Measurements from ENCODE around the gene TEX26.

TEX26 gene

DNA sequence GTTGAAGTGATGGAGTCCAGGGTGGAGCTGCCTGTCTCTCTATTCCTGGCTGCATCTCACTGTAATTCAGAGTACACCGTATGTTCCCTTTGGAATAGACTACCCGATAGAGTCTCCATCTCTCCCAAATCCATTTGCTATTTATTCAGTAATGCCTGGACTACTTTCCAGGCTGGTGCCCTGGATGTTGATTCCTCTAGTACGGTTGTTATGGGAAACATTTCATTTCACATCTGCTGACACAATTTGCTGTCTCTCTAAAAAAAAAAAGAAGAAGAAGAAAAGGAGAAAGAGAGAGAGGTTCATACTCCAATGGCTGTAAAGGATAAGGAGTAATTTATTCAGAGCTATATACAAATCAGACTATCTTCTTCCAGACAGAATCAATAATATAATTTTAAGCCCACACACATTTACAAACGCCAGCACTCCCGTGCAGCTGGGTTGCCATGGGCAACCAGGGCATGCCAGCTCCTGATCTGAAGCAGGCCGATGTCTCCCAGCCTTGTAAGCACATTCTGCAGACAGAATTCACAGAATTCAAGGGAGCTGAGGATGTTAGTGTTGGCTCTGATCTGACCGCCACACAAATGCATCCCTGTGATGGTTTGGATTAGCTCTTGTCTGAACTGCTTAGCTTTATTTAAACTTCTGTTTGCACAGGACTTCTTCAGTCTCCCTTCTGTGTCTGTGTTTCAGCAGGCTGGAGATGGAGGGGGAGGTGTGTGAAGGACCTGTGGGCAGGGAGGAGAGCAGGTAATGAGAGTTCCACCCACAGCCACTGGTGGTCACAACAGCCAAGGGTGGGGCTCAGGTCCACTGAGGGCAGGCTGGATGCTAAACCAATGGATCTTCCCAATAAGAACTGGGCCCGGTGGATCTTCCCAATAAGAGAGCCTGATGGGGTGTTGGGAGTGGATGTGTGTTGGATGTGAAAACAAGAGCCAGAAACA is 66.0 kb downstream of the TEX26 start:
- no peaks in the 10 kb centered on the region for H3K4me1 ChIP-seq
- H3K27me3 ChIP-seq (ENCODE audit: low read depth) = no peaks in the 10 kb centered on the region
- in situ Hi-C loops (cut with MboI; ENCODE audit: low sequenced_read_pairs) = no loop called here
- DNase-seq (ENCODE audit: low spot score in 2 of 2) = no peak
- H3K9me3 ChIP-seq = no peaks in the 10 kb centered on the region
- H3K4me3 ChIP-seq = no peak overlapping the region
- no peaks in the 10 kb centered on the region for H3K36me3 ChIP-seq (replicated peaks)

- no peaks in the 10 kb centered on the region for H3K9me3 ChIP-seq
- no peaks in the 10 kb centered on the region for H3K4me1 ChIP-seq
- no peaks in the 10 kb centered on the region for H3K27me3 ChIP-seq (ENCODE audit: low read depth)
- H3K36me3 ChIP-seq (replicated peaks) = no peaks in the 10 kb centered on the region
- in situ Hi-C loops (cut with MboI; ENCODE audit: low sequenced_read_pairs) = no loop called here
- DNase-seq (ENCODE audit: low spot score in 2 of 2) = no peak
- H3K4me3 ChIP-seq = no peak overlapping the region
Measured at GRCh38 chr13:31000889-31001288, 68.4 kb downstream of the TEX26 start.

DNA sequence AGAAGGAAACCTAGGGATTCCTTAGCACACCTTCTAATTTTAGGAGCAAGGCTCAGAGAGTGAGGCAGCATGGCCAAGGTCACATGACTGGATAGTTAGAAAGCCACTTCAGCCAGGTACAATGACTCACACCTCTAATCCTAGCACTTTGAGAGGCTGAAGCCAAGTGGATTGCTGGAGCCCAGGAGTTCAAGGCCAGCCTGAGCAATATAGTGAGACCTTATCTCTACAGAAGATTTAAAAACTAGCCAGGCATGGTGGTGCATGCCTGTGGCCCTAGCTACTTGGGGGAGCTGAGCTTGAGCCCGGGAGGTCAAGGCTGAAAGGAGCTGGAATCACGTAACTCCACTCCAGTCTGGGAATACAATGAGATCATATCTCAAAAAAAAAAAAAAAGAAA is 69.2 kb downstream of the TEX26 start:
- Histone ChIP-seq H3K4me1 (no peaks in the 10 kb centered on the region), H3K4me3 (no peak overlapping the region), H3K9me3 (no peaks in the 10 kb centered on the region), H3K27me3 (ENCODE audit: low read depth) (no peaks in the 10 kb centered on the region), H3K36me3 (replicated peaks) (no peaks in the 10 kb centered on the region)
- in situ Hi-C loops (cut with MboI; ENCODE audit: low sequenced_read_pairs) = no loop called here
- DNase-seq (ENCODE audit: low spot score in 2 of 2) = no peak

- Histone ChIP-seq H3K36me3 (replicated peaks) (no peaks in the 10 kb centered on the region), H3K4me1 (no peaks in the 10 kb centered on the region), H3K27me3 (ENCODE audit: low read depth) (no peaks in the 10 kb centered on the region), H3K9me3 (no peaks in the 10 kb centered on the region), H3K4me3 (no peak overlapping the region)
- in situ Hi-C loops (cut with MboI; ENCODE audit: low sequenced_read_pairs) = no loop called here
- DNase-seq (ENCODE audit: low spot score in 2 of 2) = no peak
Measured at GRCh38 chr13:31005066-31005465, 72.6 kb downstream of the TEX26 start.

DNA sequence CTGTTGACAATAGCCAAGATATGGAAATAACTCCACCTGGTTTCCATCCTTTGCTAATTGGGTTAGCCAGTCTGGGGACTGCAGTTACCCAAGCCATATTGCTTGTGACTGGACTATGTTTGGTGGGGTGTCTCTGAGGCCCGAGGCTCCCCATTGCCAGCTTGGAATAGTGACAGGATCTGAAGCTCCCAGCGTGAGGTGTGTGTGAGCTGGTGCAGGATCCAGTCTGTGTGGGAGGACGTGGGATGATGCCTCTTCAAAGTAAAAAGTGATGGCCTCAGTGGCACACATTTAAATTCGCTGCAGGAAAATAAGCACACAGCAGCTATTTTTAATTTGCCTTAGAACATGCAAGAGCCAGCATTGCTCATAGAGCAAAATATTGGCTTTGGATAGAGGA is 75.0 kb downstream of the TEX26 start:
- H3K4me3 ChIP-seq = no peak overlapping the region
- no peaks in the 10 kb centered on the region for H3K9me3 ChIP-seq
- DNase-seq (ENCODE audit: low spot score in 2 of 2) = no peak
- in situ Hi-C loops (cut with MboI; ENCODE audit: low sequenced_read_pairs) = no loop called here
- no peaks in the 10 kb centered on the region for H3K36me3 ChIP-seq (replicated peaks)
- no peaks in the 10 kb centered on the region for H3K27me3 ChIP-seq (ENCODE audit: low read depth)
- H3K4me1 ChIP-seq = peaks cover 8% of the 10 kb centered on the region

DNA sequence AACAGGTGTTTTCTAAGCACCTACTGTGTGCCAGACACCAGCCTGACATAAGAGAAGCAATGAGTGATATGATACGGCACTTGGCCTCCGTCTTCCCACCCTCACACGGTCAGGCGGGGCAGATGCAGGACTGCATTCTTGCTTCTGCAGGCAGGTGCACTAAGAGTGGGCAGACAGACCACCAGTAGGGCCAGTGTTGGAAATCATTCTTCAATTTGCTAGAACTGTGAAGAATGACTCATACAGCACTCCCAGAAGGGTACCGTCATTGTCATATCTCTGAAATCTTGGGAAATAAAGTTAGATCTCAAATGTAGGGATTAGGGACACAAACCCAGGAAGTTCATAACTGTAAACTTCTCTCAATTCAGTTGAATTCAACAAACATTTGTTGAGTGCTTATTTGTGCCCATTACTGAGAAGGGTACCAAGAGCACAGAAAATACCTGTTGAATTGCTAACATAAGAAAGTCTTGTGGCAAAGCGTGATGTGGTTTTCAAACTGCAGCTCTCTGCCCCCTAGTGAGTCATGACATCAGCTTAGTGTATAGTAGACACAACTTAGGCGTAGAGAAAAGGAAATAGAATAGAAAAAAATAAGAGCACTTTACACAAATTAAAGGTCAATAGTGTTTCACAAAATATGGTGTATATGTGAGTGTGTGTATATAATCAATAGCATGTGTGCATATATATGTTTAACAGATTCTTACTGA is 76.1 kb downstream of the TEX26 start:
- H3K36me3 ChIP-seq (replicated peaks) = no peaks in the 10 kb centered on the region
- H3K4me3 ChIP-seq = no peak overlapping the region
- DNase-seq (ENCODE audit: low spot score in 2 of 2) = no peak
- no peaks in the 10 kb centered on the region for H3K9me3 ChIP-seq
- peaks cover 8% of the 10 kb centered on the region for H3K4me1 ChIP-seq
- H3K27me3 ChIP-seq (ENCODE audit: low read depth) = no peaks in the 10 kb centered on the region
- in situ Hi-C loops (cut with MboI; ENCODE audit: low sequenced_read_pairs) = no loop called here

- H3K9me3 ChIP-seq = no peaks in the 10 kb centered on the region
- no peak for DNase-seq (ENCODE audit: low spot score in 2 of 2)
- peaks cover 8% of the 10 kb centered on the region for H3K4me1 ChIP-seq
- H3K27me3 ChIP-seq (ENCODE audit: low read depth) = no peaks in the 10 kb centered on the region
- H3K36me3 ChIP-seq (replicated peaks) = no peaks in the 10 kb centered on the region
- no peak overlapping the region for H3K4me3 ChIP-seq
- in situ Hi-C loops (cut with MboI; ENCODE audit: low sequenced_read_pairs) = no loop called here
Measured at GRCh38 chr13:31009166-31009565, 76.7 kb downstream of the TEX26 start.

DNA sequence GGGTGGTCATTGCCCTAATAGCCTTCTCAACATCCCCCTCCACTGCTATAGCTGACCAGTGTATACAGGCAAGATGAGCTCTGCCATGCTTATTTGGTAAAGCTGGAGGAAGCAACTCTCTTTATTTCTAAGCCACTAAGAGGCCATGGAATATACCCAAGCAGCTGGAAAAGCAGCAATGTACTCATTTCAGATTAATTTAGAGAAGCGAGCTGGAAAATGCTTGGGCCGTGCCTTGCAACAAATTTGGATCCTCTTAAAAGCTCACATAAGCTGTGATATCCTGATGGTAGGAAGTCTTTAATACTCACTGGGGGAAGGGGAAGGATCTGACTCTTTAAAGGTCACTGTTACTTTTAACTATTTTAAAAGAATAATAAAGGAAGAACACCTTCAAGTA is 77.8 kb downstream of the TEX26 start:
- H3K27me3 ChIP-seq (ENCODE audit: low read depth) = no peaks in the 10 kb centered on the region
- in situ Hi-C loops (cut with MboI; ENCODE audit: low sequenced_read_pairs) = no loop called here
- H3K4me1 ChIP-seq = peaks cover 8% of the 10 kb centered on the region
- no peaks in the 10 kb centered on the region for H3K9me3 ChIP-seq
- DNase-seq (ENCODE audit: low spot score in 2 of 2) = no peak
- no peak overlapping the region for H3K4me3 ChIP-seq
- no peaks in the 10 kb centered on the region for H3K36me3 ChIP-seq (replicated peaks)

- H3K4me3 ChIP-seq = no peak overlapping the region
- DNase-seq (ENCODE audit: low spot score in 2 of 2) = peak in 1 of 2 experiments; percentile 14
- in situ Hi-C loops (cut with MboI; ENCODE audit: low sequenced_read_pairs) = no loop called here
Measured at GRCh38 chr13:31011193-31011860, 78.9 kb downstream of the TEX26 start.

DNA sequence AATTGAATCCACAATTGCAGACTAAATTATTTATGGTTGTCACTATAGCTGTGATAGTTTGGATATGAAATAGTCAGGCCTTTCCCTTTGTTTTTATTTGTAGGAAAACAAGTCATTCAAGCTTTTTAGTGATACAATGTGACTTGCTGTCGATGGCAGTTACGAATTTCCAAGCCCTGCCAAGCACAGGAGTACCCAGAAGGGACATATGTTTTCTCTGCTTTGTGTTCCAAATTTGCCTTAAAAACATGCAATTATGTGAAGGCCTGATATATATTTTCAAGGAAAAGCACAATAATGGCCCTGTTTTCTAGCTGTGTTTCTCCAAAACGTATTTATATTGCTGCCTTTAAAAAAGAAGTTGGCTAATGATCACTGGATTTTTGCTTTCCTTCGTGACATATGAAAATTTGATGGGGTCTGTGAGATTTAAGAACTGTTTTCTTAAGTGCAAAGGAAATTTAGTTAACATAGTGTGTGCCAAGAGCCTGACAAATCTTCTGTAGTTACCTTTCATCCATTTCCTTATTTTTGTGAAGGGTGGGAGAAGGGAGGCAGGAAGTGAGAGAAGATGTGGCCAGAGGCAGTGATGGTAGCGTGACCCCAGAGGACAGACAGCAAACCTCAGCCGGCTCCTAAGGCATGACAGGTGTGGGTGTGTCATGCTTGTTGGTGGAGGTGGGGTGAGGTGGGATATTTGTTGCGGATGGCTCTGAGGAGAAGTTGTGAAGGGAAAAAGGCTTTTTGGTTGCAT is 79.6 kb downstream of the TEX26 start:
- H3K9me3 ChIP-seq = no peaks in the 10 kb centered on the region
- H3K27me3 ChIP-seq (ENCODE audit: low read depth) = no peaks in the 10 kb centered on the region
- no peak overlapping the region for H3K4me3 ChIP-seq
- no peak for DNase-seq (ENCODE audit: low spot score in 2 of 2)
- in situ Hi-C loops (cut with MboI; ENCODE audit: low sequenced_read_pairs) = no loop called here
- peaks cover 8% of the 10 kb centered on the region for H3K4me1 ChIP-seq
- no peaks in the 10 kb centered on the region for H3K36me3 ChIP-seq (replicated peaks)

More at GRCh38 chr13:31011193-31011860, 78.9 kb downstream of the TEX26 start:
- Histone ChIP-seq H3K27me3 (ENCODE audit: low read depth) (no peaks in the 10 kb centered on the region), H3K4me1 (peaks cover 8% of the 10 kb centered on the region), H3K36me3 (replicated peaks) (no peaks in the 10 kb centered on the region), H3K9me3 (no peaks in the 10 kb centered on the region)

DNA sequence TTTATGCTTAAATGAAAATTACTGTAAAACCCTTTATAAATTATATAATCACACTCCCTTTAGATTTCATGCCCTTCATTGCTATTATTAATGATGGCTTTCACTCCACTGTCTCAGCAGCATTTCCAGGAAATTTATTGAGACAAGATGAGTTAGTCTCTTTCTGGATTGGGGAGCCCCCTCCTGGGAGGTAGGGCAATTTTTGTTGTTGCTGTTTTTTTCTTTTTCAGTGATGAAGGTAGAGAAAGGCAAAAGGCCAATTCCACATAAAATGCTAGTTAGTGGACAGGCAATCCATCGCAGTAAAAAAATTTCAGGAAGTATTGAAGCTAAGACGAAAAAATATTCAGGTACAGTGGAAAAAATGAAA is 80.2 kb downstream of the TEX26 start:
- in situ Hi-C loops (cut with MboI; ENCODE audit: low sequenced_read_pairs) = no loop called here
- no peaks in the 10 kb centered on the region for H3K9me3 ChIP-seq
- DNase-seq (ENCODE audit: low spot score in 2 of 2) = peak in 1 of 2 experiments; percentile 17
- no peaks in the 10 kb centered on the region for H3K27me3 ChIP-seq (ENCODE audit: low read depth)
- H3K36me3 ChIP-seq (replicated peaks) = no peaks in the 10 kb centered on the region
- H3K4me1 ChIP-seq = peaks cover 8% of the 10 kb centered on the region
- H3K4me3 ChIP-seq = no peak overlapping the region

DNA sequence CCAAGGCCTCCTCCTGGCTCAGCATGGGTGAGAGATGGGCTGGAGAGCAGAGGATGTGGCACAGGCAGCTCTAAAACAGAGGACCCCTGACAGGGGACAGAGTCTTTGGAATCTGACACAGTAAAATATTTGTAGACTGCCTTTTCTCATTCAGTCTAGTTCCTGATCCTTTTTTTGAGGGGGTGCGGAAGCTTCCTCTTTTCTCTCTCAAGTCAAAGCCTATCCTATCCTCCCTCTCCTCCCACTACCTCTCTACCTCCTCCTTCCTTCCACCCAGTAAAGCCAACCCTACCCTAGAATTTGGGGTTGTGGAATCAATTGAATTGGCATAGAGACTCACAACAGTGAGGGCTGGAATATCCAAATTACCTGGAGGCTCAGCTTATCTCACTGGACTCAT is 82.0 kb downstream of the TEX26 start:
- H3K27me3 ChIP-seq (ENCODE audit: low read depth) = no peaks in the 10 kb centered on the region
- no peaks in the 10 kb centered on the region for H3K9me3 ChIP-seq
- no peak overlapping the region for H3K4me3 ChIP-seq
- peaks cover 8% of the 10 kb centered on the region for H3K4me1 ChIP-seq
- in situ Hi-C loops (cut with MboI; ENCODE audit: low sequenced_read_pairs) = no loop called here
- no peak for DNase-seq (ENCODE audit: low spot score in 2 of 2)
- H3K36me3 ChIP-seq (replicated peaks) = no peaks in the 10 kb centered on the region

DNA sequence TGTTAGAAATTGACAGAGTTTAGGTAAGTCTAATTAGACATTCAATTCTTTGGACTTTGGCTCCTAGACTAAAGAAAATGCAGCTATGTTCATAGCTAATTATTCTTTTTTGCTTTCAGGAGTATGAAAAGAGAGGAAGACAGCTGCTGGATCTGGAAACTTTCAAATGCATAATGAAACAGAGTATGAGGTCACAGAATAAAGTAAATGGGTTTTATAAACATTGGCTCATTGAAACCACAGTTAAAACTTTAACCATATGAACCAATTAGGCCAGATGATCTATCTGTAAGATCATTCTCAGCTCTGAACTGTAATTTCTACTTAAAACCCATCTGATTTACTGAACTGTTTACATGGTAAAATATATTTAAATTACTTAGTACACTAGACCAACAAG is 82.7 kb downstream of the TEX26 start:
- no peak for DNase-seq (ENCODE audit: low spot score in 2 of 2)
- no peak overlapping the region for H3K4me3 ChIP-seq
- no peaks in the 10 kb centered on the region for H3K27me3 ChIP-seq (ENCODE audit: low read depth)
- H3K4me1 ChIP-seq = peaks cover 8% of the 10 kb centered on the region
- in situ Hi-C loops (cut with MboI; ENCODE audit: low sequenced_read_pairs) = no loop called here
- H3K9me3 ChIP-seq = no peaks in the 10 kb centered on the region
- no peaks in the 10 kb centered on the region for H3K36me3 ChIP-seq (replicated peaks)
